T-cell (primary cell): Measurements from ENCODE around the gene KIAA1549. TPM values are rescaled to one million over a fixed set of nuclear protein-coding genes. Genes with fewer than 3 reads are reported as not detected.
"Not testable (repeated sequence)": the region's sequence is repeated elsewhere in the genome, so short reads cannot be mapped to it uniquely, and the experiment has no call there.

Experiments used
- ATAC-seq, 4 experiments: fragments of 200-7000 bp in 3 of 4; fragments of 150-1000 bp in 1 of 4; cut with Tn5 transposase; replicated peaks in 1 of 4; 1 replicate in 3 of 4; 2 replicates in 1 of 4; pipeline ENCODE4 v1.10.0; 2021; ENCODE audit warnings: moderate library complexity in 3 of 4, mild to moderate bottlenecking in 2 of 4, moderate number of reproducible peaks in 1 of 4
- CTCF ChIA-PET, 2 donors: fragments of 300-600 bp; sonication (Branson Sonifier 250); formaldehyde crosslinking; loops; one replicate each; lab custom pipeline; 2022; ENCODE audit warnings: antibody characterized with exemption in 2 of 2; lab: Charles Lee
- POLR2A ChIA-PET, 2 donors: fragments of 300-600 bp; sonication (Branson Sonifier 250); formaldehyde crosslinking; loops; one replicate each; lab custom pipeline; 2022; ENCODE audit warnings: antibody characterized with exemption in 2 of 2; lab: Charles Lee
- DNase-seq, 35 experiments: peaks; one replicate each; pipeline versions ENCODE4 v3.0.0 to v3.0.0-alpha.2; 2013 to 2023
- H3K27ac ChIP-seq: one replicate; pipeline ENCODE4 v1.5.1; 2013; ENCODE audit warnings: low read length
- H3K27me3 ChIP-seq, 2 experiments: replicated peaks in 1 of 2; 1 replicate in 1 of 2; 2 replicates in 1 of 2; pipeline versions ENCODE4 v1.6.1 to v1.7.0; 2013; ENCODE audit warnings: low read length in 1 of 2, mixed read lengths in 1 of 2; ENCODE audit not compliant: control insufficient read depth in 2 of 2, insufficient read depth in 2 of 2; ENCODE audit errors: extremely low read depth in 1 of 2
- H3K36me3 ChIP-seq, 2 donors: 1 replicate in 1 of 2; 2 replicates in 1 of 2; pipeline versions ENCODE4 v1.6.1 to v1.7.0; 2013; ENCODE audit warnings: low read length in 1 of 2; ENCODE audit not compliant: control insufficient read depth in 2 of 2, insufficient read depth in 1 of 2; ENCODE audit errors: extremely low read depth in 1 of 2
- H3K4me1 ChIP-seq, 2 experiments: 1 replicate in 1 of 2; 2 replicates in 1 of 2; pipeline versions ENCODE4 v1.6.1 to v1.7.0; 2013; ENCODE audit warnings: low read length in 2 of 2, mixed read lengths in 1 of 2; ENCODE audit not compliant: insufficient read depth in 2 of 2, control insufficient read depth in 1 of 2; ENCODE audit errors: extremely low read depth in 1 of 2
- H3K4me3 ChIP-seq, 2 donors: 1 replicate in 1 of 2; 2 replicates in 1 of 2; pipeline versions ENCODE4 v1.5.1 to v1.7.0; 2013; ENCODE audit warnings: mild to moderate bottlenecking in 2 of 2, low read length in 1 of 2, moderate library complexity in 1 of 2; ENCODE audit not compliant: control insufficient read depth in 1 of 2; ENCODE audit errors: extremely low read depth in 1 of 2
- H3K9me3 ChIP-seq: 2 replicates; pipeline ENCODE4 v1.7.0; 2013
- H3K27ac Mint-ChIP-seq, 2 donors: one replicate each; pipeline ENCODE4 v1.8.0; 2020 to 2021; ENCODE audit warnings: mild to moderate bottlenecking in 2 of 2, mixed read lengths in 2 of 2
- H3K27me3 Mint-ChIP-seq, 2 donors: one replicate each; pipeline ENCODE4 v1.8.0; 2021 to 2022; ENCODE audit warnings: mixed read lengths in 2 of 2
- H3K36me3 Mint-ChIP-seq: one replicate; pipeline ENCODE4 v1.8.0; 2021; ENCODE audit warnings: mixed read lengths
- H3K4me1 Mint-ChIP-seq, 3 donors: one replicate each; pipeline ENCODE4 v1.8.0; 2020 to 2022; ENCODE audit warnings: mixed read lengths in 3 of 3, mild to moderate bottlenecking in 1 of 3
- H3K4me3 Mint-ChIP-seq, 3 donors: one replicate each; pipeline ENCODE4 v1.8.0; 2020 to 2022; ENCODE audit warnings: mild to moderate bottlenecking in 3 of 3, mixed read lengths in 3 of 3, moderate library complexity in 3 of 3
- H3K9me3 Mint-ChIP-seq, 3 donors: one replicate each; pipeline ENCODE4 v1.8.0; 2020 to 2022; ENCODE audit warnings: mixed read lengths in 3 of 3
- WGBS: methylation state at CpG from one replicate; pipeline ENCODE4 v1.1.5; 2013; ENCODE audit warnings: missing lambda C conversion rate; ENCODE audit not compliant: insufficient coverage; 5-methylcytosine and 5-hydroxymethylcytosine counted together
- total RNA-seq, 35 experiments: library from RNA in 6 of 35; stranded (reverse) in 6 of 35; fragments of 120-200 nt in 1 of 35; gene quantifications; one replicate each; pipeline versions ENCODE4 v1.2.1 to v1.2.4 and lab custom pipeline; 2013 to 2026

The KIAA1549 gene
- total RNA-seq, 5 donors from 2014 or later (not counting 1 experiment from before 2014, with no cell fraction given): 0.05 to 0.29 (median 0.15) TPM

DNA sequence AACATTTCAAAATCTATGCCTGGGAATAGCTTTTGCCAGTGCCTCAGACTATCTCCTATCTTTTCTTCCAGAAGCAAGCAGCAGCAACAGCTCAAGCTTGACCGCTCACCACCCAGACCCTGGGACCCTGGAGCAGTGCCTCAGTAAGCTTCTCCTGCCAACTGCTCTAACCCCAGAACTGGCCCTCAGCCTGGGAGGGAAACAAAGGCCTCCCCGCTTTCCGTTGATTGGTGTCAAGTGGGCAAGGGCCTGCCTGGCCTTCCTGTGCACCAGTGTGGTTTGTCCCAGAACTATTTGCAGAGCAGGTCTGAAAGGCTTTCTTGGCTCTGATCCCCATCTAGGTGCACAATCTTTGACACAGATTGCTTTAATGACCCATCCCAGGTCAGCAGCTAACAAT is 179.9 kb downstream of the KIAA1549 start:
- ATAC-seq (no peak), DNase-seq (no peak)
- ChIA-PET POLR2A (no interaction called here), CTCF (interaction anchor here in 1 of 2 donors (0.6 to 0.8 kb wide), 2 partner anchors 62 to 369 kb away, joined by 3 read pairs; no protein-coding TSS in a partner anchor)
- Histone ChIP-seq H3K4me3 (no peak overlapping the region), H3K9me3 (no peaks in the 10 kb centered on the region), H3K27ac (no peak overlapping the region), H3K27me3 (peaks cover 0 to 12% of the 10 kb centered on the region in 2 experiments), H3K36me3 (no peaks in the 10 kb centered on the region), H3K4me1 (peaks cover 2 to 8% of the 10 kb centered on the region in 2 experiments)
- Mint-ChIP-seq H3K4me1 (peaks cover 8 to 17% (median 16%) of the 10 kb centered on the region in 3 donors), H3K27ac (no peak overlapping the region), H3K9me3 (no peaks in the 10 kb centered on the region), H3K27me3 (peaks cover 0 to 6% of the 10 kb centered on the region in 2 donors), H3K4me3 (no peak overlapping the region), H3K36me3 (no peaks in the 10 kb centered on the region)
- 91% methylated on average over 3 of the region's 3 CpGs for WGBS

DNA sequence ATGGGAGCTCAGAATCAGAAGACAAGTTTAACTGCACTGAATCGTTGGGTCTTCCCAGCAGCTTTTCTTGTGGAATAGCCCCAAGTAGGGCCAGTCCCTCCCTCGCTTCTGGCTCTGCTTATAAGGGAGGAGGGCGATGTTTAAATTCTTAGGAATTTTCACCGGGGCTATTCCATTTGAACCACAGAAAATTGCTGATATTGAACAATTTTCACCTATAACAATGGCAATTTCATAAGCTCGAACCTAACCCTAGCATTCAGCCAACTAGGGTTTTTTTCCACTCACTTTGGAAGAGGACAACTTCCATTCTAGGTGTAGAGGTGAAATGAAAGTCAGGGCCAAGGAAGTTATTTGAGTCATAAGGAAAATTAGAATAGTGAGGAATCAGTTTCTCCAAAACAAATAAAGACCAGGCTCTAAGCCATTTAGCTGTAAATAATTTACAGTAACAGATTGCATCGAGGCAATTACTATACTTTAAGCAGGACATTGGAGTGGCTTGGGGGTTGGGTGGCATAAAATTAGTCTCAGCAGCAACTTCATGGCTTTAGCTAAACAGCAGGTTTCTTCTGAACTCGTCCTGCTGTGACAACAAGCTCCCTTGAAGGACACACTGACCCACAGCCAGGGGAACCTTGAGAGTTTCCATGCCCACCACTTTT is 181.7 kb downstream of the KIAA1549 start:
- H3K4me1 Mint-ChIP-seq: peaks cover 8 to 17% (median 16%) of the 10 kb centered on the region in 3 donors
- H3K4me3 ChIP-seq: no peak overlapping the region
- DNase-seq: no peak
- no peaks in the 10 kb centered on the region for H3K9me3 Mint-ChIP-seq
- H3K27ac Mint-ChIP-seq: no peak overlapping the region
- no peaks in the 10 kb centered on the region for H3K36me3 ChIP-seq
- H3K36me3 Mint-ChIP-seq: no peaks in the 10 kb centered on the region
- peaks cover 0 to 6% of the 10 kb centered on the region in 2 donors for H3K27me3 Mint-ChIP-seq
- CTCF ChIA-PET: interaction anchor here in 1 of 2 donors (0.5 to 0.7 kb wide), 2 partner anchors 249 to 706 kb away, joined by 3 to 4 read pairs; no protein-coding TSS in a partner anchor
- no peak overlapping the region for H3K4me3 Mint-ChIP-seq
- WGBS: 70% methylated on average over 2 of the region's 7 CpGs
- H3K9me3 ChIP-seq: no peaks in the 10 kb centered on the region
- POLR2A ChIA-PET: interaction anchor here (0.5 to 0.6 kb wide), 2 partner anchors 62 to 83 kb away, joined by 4 read pairs; no protein-coding TSS in a partner anchor
- peaks cover 0 to 12% of the 10 kb centered on the region in 2 experiments for H3K27me3 ChIP-seq
- no peak overlapping the region for H3K27ac ChIP-seq
- no peak for ATAC-seq
- peaks cover 2 to 8% of the 10 kb centered on the region in 2 experiments for H3K4me1 ChIP-seq

DNA sequence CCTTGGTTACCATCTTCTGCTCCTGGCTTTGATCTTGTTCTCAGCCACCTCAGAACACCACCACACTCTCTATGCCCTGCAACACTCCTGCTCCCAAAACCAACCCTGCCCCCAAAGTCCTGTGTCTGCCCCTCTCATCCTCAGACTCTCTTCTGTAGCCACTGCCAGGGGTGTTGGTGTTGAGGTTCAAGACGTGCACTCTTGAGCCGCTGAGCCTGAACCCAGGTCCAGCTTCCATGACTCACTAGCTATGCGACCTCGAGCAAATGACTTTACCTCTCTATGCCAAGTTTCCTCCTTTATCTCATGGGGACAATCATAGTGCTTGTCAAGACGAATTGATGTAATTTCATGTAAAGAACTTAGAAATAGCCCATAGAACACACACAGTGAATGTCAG is 182.4 kb downstream of the KIAA1549 start:
- no peaks in the 10 kb centered on the region for H3K36me3 Mint-ChIP-seq
- H3K9me3 ChIP-seq: no peaks in the 10 kb centered on the region
- POLR2A ChIA-PET: no interaction called here
- peaks cover 8 to 17% (median 16%) of the 10 kb centered on the region in 3 donors for H3K4me1 Mint-ChIP-seq
- CTCF ChIA-PET: interaction anchor here in 1 of 2 donors (0.5 kb wide), 1 partner anchor 248 kb away, joined by 4 read pairs; no protein-coding TSS in a partner anchor
- H3K4me1 ChIP-seq: peaks cover 2 to 8% of the 10 kb centered on the region in 2 experiments
- no peak overlapping the region for H3K4me3 ChIP-seq
- H3K4me3 Mint-ChIP-seq: no peak overlapping the region
- H3K27ac Mint-ChIP-seq: no peak overlapping the region
- no peak for DNase-seq
- no peaks in the 10 kb centered on the region for H3K9me3 Mint-ChIP-seq
- H3K27me3 ChIP-seq: peaks cover 0 to 8% of the 10 kb centered on the region in 2 experiments
- ATAC-seq: no peak
- no peaks in the 10 kb centered on the region for H3K36me3 ChIP-seq
- no CpG with 5 or more reads among the region's 5 CpGs for WGBS
- no peak overlapping the region for H3K27ac ChIP-seq
- peaks cover 0 to 6% of the 10 kb centered on the region in 2 donors for H3K27me3 Mint-ChIP-seq

DNA sequence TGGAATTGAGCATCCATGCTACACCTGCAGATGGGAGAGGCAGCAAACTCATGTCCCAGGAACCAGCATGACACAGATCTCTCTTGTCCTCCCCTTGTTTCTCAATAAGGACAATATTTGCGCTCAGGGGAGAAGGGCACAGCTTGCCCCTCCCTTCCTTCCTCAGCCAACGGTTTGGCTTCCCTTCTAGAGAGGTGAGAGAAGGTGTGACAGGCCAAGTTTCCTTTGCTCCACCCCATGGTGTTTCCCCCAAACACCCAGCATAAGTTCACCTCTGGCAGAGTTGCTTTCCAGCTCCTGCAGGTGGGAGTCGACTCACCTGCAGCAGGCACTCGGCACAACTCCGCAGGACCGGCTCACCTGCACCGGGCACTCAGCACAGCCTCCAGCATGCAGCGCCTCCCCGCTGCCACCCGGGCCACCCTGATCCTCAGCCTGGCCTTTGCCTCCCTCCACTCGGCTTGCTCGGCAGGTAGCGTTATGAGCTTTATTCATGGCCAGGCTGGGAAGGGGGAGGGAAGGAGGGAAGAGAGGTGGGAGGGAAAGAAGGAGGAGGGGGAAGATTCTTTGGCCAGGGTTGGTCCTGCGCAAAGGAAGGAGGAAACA is 183.4 kb downstream of the KIAA1549 start, which contains the start of the genes ATP6V0A4 and TMEM213:
Gene ATP6V0A4, minus strand, starts transcription at position 482 of the 606 bp plus-strand sequence. CDS start 26,949 bp downstream, outside the sequence.
Gene TMEM213, plus strand, starts transcription at position 280 of the 606 bp plus-strand sequence. Its CDS starts 111 bp downstream, at position 391.
- Histone ChIP-seq H3K9me3 (no peaks in the 10 kb centered on the region), H3K4me1 (peaks cover 2 to 8% of the 10 kb centered on the region in 2 experiments), H3K27ac (no peak within 1 kb of the TSS), H3K27me3 (peaks cover 0 to 8% of the 10 kb centered on the region in 2 experiments), H3K36me3 (no peaks in the 10 kb centered on the region), H3K4me3 (no peak within 1 kb of the TSS)
- DNase-seq (peak in 5 of 35 experiments; percentile 2 to 22 (median 5)), ATAC-seq (peak in 2 of 4 experiments; percentile 73 to 74)
- ChIA-PET CTCF (no interaction called here), POLR2A (no interaction called here)
- H3K36me3 Mint-ChIP-seq: no peaks in the 10 kb centered on the region
- H3K27ac Mint-ChIP-seq: no peak within 1 kb of the TSS
- H3K27me3 Mint-ChIP-seq: peaks cover 0 to 6% of the 10 kb centered on the region in 2 donors
- no peaks in the 10 kb centered on the region for H3K9me3 Mint-ChIP-seq
- peaks cover 8 to 17% (median 16%) of the 10 kb centered on the region in 3 donors for H3K4me1 Mint-ChIP-seq
- WGBS: 71% methylated on average over 11 of the region's 14 CpGs
- H3K4me3 Mint-ChIP-seq: peak within 1 kb of the TSS in 1 of 3 donors; percentile 19

DNA sequence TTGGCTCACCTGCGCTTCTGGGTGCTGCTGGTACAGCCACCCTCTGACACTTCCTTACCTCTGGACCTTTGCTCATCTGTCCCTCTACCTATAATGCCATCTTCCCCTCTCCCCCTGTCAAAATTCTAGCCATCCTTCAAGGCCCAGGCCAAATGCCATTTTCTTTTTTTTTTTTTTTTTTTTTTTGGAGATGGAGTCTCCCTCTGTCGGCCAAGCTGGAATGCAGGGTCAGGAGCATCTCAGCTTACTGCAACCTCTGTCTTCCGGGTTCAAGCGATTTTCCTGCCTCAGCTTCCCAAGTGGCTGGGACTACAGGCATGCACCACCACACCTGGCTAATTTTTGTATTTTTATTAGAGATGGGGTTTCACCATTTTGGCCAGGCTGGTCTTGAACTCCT is 184.1 kb downstream of the KIAA1549 start:
- 0% methylated on average over 1 of the region's 4 CpGs for WGBS
- H3K4me1 Mint-ChIP-seq: peaks cover 8 to 17% (median 16%) of the 10 kb centered on the region in 3 donors
- H3K9me3 ChIP-seq, H3K9me3 Mint-ChIP-seq, H3K27ac ChIP-seq, H3K4me3 Mint-ChIP-seq, H3K27ac Mint-ChIP-seq, H3K4me1 ChIP-seq, ATAC-seq, POLR2A ChIA-PET, DNase-seq, H3K4me3 ChIP-seq, H3K27me3 ChIP-seq, H3K36me3 Mint-ChIP-seq, CTCF ChIA-PET, H3K36me3 ChIP-seq, H3K27me3 Mint-ChIP-seq: not testable (repeated sequence)

DNA sequence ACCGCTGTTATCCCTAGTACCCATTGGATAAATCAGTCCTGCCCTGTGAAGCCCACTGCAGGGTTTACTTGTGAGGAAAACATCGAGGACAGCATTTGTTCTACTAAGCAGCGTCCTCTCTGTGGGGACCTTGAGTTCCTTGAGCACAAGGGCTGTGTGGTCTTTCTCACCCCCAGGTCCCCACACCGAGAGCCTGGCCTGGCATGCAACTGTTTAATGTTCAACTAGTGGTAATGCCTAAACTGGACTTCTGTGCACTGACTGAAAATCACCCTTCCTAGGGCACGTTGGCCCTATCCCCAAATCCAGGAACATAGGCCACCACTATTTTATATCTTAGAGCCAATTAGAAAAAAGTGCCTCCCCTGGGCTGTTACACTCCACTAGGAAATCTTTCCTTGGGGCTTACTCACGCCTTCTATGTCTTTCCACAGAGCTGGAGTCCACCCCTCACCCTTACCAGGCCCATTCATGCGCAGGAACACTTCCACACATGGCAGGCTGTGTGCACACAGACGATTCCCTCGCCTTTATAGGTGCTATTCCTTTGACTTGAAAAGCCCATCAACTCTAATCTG is 185.1 kb downstream of the KIAA1549 start:
- 85% methylated on average over 9 of the region's 9 CpGs for WGBS

More for the DNA sequence above, 185.1 kb downstream of the KIAA1549 start:
- H3K9me3 ChIP-seq: no peaks in the 10 kb centered on the region
- DNase-seq (no peak), ATAC-seq (no peak)
- Mint-ChIP-seq H3K4me1 (peaks cover 8 to 17% (median 16%) of the 10 kb centered on the region in 3 donors), H3K36me3 (no peaks in the 10 kb centered on the region), H3K9me3 (peaks cover 0 to 3% (median 0%) of the 10 kb centered on the region in 3 donors), H3K27me3 (peaks cover 0 to 3% of the 10 kb centered on the region in 2 donors), H3K27ac (no peak overlapping the region), H3K4me3 (no peak overlapping the region)
- ChIA-PET POLR2A (no interaction called here), CTCF (interaction anchor here in 1 of 2 donors (0.5 kb wide), 1 partner anchor 256 kb away, joined by 6 read pairs; no protein-coding TSS in a partner anchor)
- H3K36me3 ChIP-seq: no peaks in the 10 kb centered on the region
- no peak overlapping the region for H3K4me3 ChIP-seq
- H3K4me1 ChIP-seq: peaks cover 2 to 8% of the 10 kb centered on the region in 2 experiments
- H3K27me3 ChIP-seq: peaks cover 0 to 8% of the 10 kb centered on the region in 2 experiments
- H3K27ac ChIP-seq: no peak overlapping the region
